GM12878 (cell line): ENCODE results near the gene MSANTD2. TPM values are rescaled to one million over a fixed set of nuclear protein-coding genes. Genes with fewer than 3 reads are reported as not detected.
A peak's percentile ranks its signal among the peaks of the same experiment; 100 is the strongest.

Source experiments
- ATAC-seq: fragments of 200-7000 bp; cut with Tn5 transposase; 3 replicates; pipeline ENCODE4 v1.9.1; 2020; ENCODE audit warnings: mild to moderate bottlenecking, moderate library complexity
- BruUV-seq: library from RNA; stranded (reverse); fragments of 400-500 nt; replicated peaks from 2 replicates; lab custom pipeline; 2021; lab: Mats Ljungman, UMichigan
- CTCF ChIA-PET: fragments of 300-600 bp; sonication (Branson Sonifier 250); formaldehyde crosslinking; extraction: SDS; loops from one replicate; lab custom pipeline; 2021; ENCODE audit warnings: inconsistent platforms; lab: Yijun Ruan, JAX
- POLR2A ChIA-PET: fragments of 350-600 bp; formaldehyde crosslinking; extraction: SDS; loops from one replicate; lab custom pipeline; 2021; ENCODE audit warnings: inconsistent platforms; lab: Charles Lee
- RAD21 ChIA-PET: fragments of 300-600 bp; sonication (Branson Sonifier 250); formaldehyde crosslinking; loops from one replicate; lab custom pipeline; 2023; ENCODE audit warnings: antibody characterized with exemption; ENCODE audit not compliant: unreplicated experiment; lab: Charles Lee
- SMC1A ChIA-PET: fragments of 300-600 bp; sonication (Branson Sonifier 250); formaldehyde crosslinking; loops from one replicate; lab custom pipeline; 2023; ENCODE audit not compliant: unreplicated experiment, uncharacterized antibody; lab: Charles Lee
- DNase-seq: peaks from one replicate; pipeline ENCODE4 v3.0.0-alpha.2; 2011; ENCODE audit warnings: low read depth, low spot score
- FAIRE-seq: peaks from 3 replicates; lab custom pipeline; 2011; peaks lifted over from hg19 to GRCh38; lab: Jason Lieb, UNC
- H2AFZ ChIP-seq: 2 replicates; pipeline ENCODE4 v1.6.0; 2011; ENCODE audit warnings: low read depth, low read length, control low read depth; ENCODE audit not compliant: control insufficient read depth
- H3K27ac ChIP-seq: 2 replicates; pipeline ENCODE4 v1.5.1; 2011; ENCODE audit warnings: control low read depth; ENCODE audit not compliant: control insufficient read depth, insufficient read depth
- H3K27me3 ChIP-seq, 2 experiments: replicated peaks in 1 of 2; 2 replicates each; pipeline versions ENCODE4 v1.6.0 to v1.6.1; 2011; ENCODE audit warnings: low read length in 1 of 2; ENCODE audit not compliant: control insufficient read depth in 2 of 2, insufficient read depth in 2 of 2
- H3K36me3 ChIP-seq, 2 experiments: 2 replicates each; pipeline ENCODE4 v1.5.1; 2011; ENCODE audit warnings: low read length in 1 of 2; ENCODE audit not compliant: control insufficient read depth in 2 of 2, insufficient read depth in 2 of 2
- H3K4me1 ChIP-seq: 2 replicates; pipeline ENCODE4 v1.6.1; 2011; ENCODE audit warnings: mild to moderate bottlenecking, low read length, moderate library complexity, mixed read lengths; ENCODE audit not compliant: control insufficient read depth, insufficient read depth
- H3K4me2 ChIP-seq: 2 replicates; pipeline ENCODE4 v1.6.0; 2011; ENCODE audit warnings: control low read depth; ENCODE audit not compliant: control insufficient read depth, insufficient read depth
- H3K4me3 ChIP-seq: fragments of 200-600 bp; sonication (generic); 2 replicates; pipeline ENCODE4 v1.5.1; 2016
- H3K79me2 ChIP-seq: 2 replicates; pipeline ENCODE4 v1.6.0; 2011; ENCODE audit warnings: low read length; ENCODE audit not compliant: control insufficient read depth, insufficient read depth
- H3K9ac ChIP-seq: 2 replicates; pipeline ENCODE4 v1.8.0; 2011; ENCODE audit warnings: low read length, control low read depth, mixed read lengths; ENCODE audit not compliant: control insufficient read depth, insufficient read depth
- H3K9me3 ChIP-seq: replicated peaks from 3 replicates; pipeline ENCODE4 v1.5.1; 2011; ENCODE audit warnings: mild to moderate bottlenecking, low read length; ENCODE audit not compliant: control insufficient read depth, insufficient read depth
- H4K20me1 ChIP-seq: 2 replicates; pipeline ENCODE4 v1.6.0; 2011; ENCODE audit not compliant: control insufficient read depth, insufficient read depth
- ATF7 ChIP-seq: fragments of 450-650 bp; IDR thresholded peaks from 2 replicates; pipeline ENCODE4 v1.6.1; 2016; ENCODE audit warnings: low read depth, mild to moderate bottlenecking
- BACH1 ChIP-seq: fragments of 450-650 bp; IDR thresholded peaks from 2 replicates; pipeline ENCODE4 v1.6.1; 2017; ENCODE audit warnings: mild to moderate bottlenecking, borderline replicate concordance
- CBX5 ChIP-seq: sonication (generic); IDR thresholded peaks from 2 replicates; pipeline ENCODE4 v1.6.1; 2016; ENCODE audit warnings: low read depth, moderate library complexity, mild to moderate bottlenecking, inconsistent platforms
- CREM ChIP-seq: IDR thresholded peaks from 2 replicates; pipeline ENCODE4 v1.6.1; 2014; ENCODE audit warnings: antibody characterized with exemption, low read depth
- IRF3 ChIP-seq: fragments of 450-650 bp; IDR thresholded peaks from 2 replicates; pipeline ENCODE4 v1.6.1; 2014; ENCODE audit warnings: mild to moderate bottlenecking
- KAT2A ChIP-seq: conservative IDR thresholded peaks from 2 replicates; pipeline ENCODE4 v1.6.1; 2011; ENCODE audit warnings: low read depth, low read length; ENCODE audit not compliant: control insufficient read depth
- KDM1A ChIP-seq: fragments of 200-600 bp; sonication (generic); IDR thresholded peaks from 2 replicates; pipeline ENCODE4 v1.6.1; 2016; ENCODE audit warnings: borderline replicate concordance
- RCOR1 ChIP-seq: conservative IDR thresholded peaks from 2 replicates; pipeline ENCODE4 v1.6.1; 2012; ENCODE audit warnings: low read depth, low read length, improper control_type of control experiment
- RFX5 ChIP-seq: IDR thresholded peaks from 2 replicates; pipeline ENCODE4 v1.6.1; 2011; ENCODE audit warnings: low read depth, low read length, improper control_type of control experiment
- SIN3A ChIP-seq: IDR thresholded peaks from 2 replicates; pipeline ENCODE4 v1.6.1; 2012; ENCODE audit warnings: low read depth, low read length, improper control_type of control experiment
- SMC3 ChIP-seq: IDR thresholded peaks from 2 replicates; pipeline ENCODE4 v1.6.1; 2011; ENCODE audit warnings: low read length, improper control_type of control experiment, borderline replicate concordance
- SP1 ChIP-seq: IDR thresholded peaks from one replicate; pipeline ENCODE4 v1.6.1; 2011; ENCODE audit warnings: low read depth, low read length
- SREBF1 ChIP-seq: IDR thresholded peaks from 2 replicates; pipeline ENCODE4 v1.6.1; 2012; ENCODE audit warnings: mild to moderate bottlenecking, low read length
- WRNIP1 ChIP-seq: IDR thresholded peaks from 2 replicates; pipeline ENCODE4 v1.6.1; 2011; ENCODE audit warnings: low read depth, low read length, improper control_type of control experiment, borderline replicate concordance
- WGBS: methylation state at CpG from one replicate; pipeline ENCODE4 v1.1.6; 2016; ENCODE audit warnings: low lambda C conversion rate; ENCODE audit not compliant: insufficient replicate concordance, insufficient coverage; ENCODE audit errors: missing lambda C conversion rate; 5-methylcytosine and 5-hydroxymethylcytosine counted together
- in situ Hi-C: fragments of 300-500 bp; cut with MboI; formaldehyde crosslinking; loops from 9 replicates; pipeline ENCODE4 v1.14.3; 2018; ENCODE audit warnings: mixed read lengths
- intact Hi-C: fragments of 100-400 bp; cut with micrococcal nuclease; formaldehyde crosslinking; loops from one replicate; pipeline ENCODE4 v1.14.2; 2022; ENCODE audit not compliant: unreplicated experiment
- polyA plus RNA-seq, 11 experiments: library from polyadenylated mRNA; depleted of rRNA in 4 of 11; unstranded in 6 of 11; stranded (reverse) in 5 of 11; fragments of >200 nt; fragmentation: Nextera tagmentation in 4 of 11; fragmentation: Illumina TruSeq in 1 of 11; extraction: Ambion mirVana in 4 of 11; extraction: Trizol in 1 of 11; gene quantifications; 1 replicate in 1 of 11; 2 replicates in 10 of 11; pipeline versions ENCODE4 v1.2.1 to v1.2.3, GENCODE V29; 2011 to 2016; ENCODE audit warnings: inconsistent platforms in 2 of 11, missing spikeins in 2 of 11, low read depth in 1 of 11
- total RNA-seq, 4 experiments: library from RNA; depleted of rRNA in 3 of 4; stranded (reverse); fragments of >200 nt in 3 of 4; fragmentation: Illumina TruSeq in 1 of 4; extraction: Trizol in 1 of 4; gene quantifications; 2 replicates each; pipeline versions ENCODE4 v1.2.1 to v1.2.3, GENCODE V29; 2013 to 2021
- TF ChIP-seq, protein P1 (sequence below): fragments of 450-650 bp; conservative IDR thresholded peaks from 2 replicates; pipeline ENCODE4 v1.6.1; 2017; ENCODE audit warnings: mild to moderate bottlenecking, moderate library complexity
- TF ChIP-seq, protein P2 (sequence below): fragments of 150-350 bp; IDR thresholded peaks from 2 replicates; pipeline ENCODE4 v1.6.1; 2014; ENCODE audit warnings: mild to moderate bottlenecking, low read depth, low read length
- TF ChIP-seq, protein P3 (sequence below): fragments of 450-650 bp; IDR thresholded peaks from 2 replicates; pipeline ENCODE4 v1.6.1; 2017; ENCODE audit warnings: antibody characterized with exemption, mild to moderate bottlenecking, moderate library complexity

MSANTD2 gene
- total and polyA plus RNA-seq, 10 of the 15 experiments (the other 5 are each of a cell fraction or from before 2014, with no cell fraction given): 3.0 to 12.4 (median 8.0) TPM

GRCh38 chr11:124801636-124802312 lies 1.6 kb upstream of the MSANTD2 start:
- ChIA-PET CTCF (interaction anchor here (1.4 to 11.5 kb wide), 8 partner anchors 9 to 179 kb away, joined by 5 to 272 read pairs (median 6); partner anchors contain the start of genes ESAM and TBRG1), SMC1A (interaction anchor here (1.2 to 2.5 kb wide), 6 partner anchors 12 to 132 kb away, joined by 3 to 11 read pairs (median 4); no protein-coding TSS in a partner anchor), RAD21 (interaction anchor here (0.8 to 1.7 kb wide), 3 partner anchors 32 to 768 kb away, joined by 3 to 5 read pairs (median 4); partner anchors contain the start of gene EI24), POLR2A (interaction anchor here (0.6 to 1.3 kb wide), 3 partner anchors 39 to 1340 kb away, joined by 3 to 5 read pairs (median 3); partner anchors contain the start of gene ESAM)
- Histone ChIP-seq H4K20me1 (no peaks in the 10 kb centered on the region), H3K79me2 (peaks cover 38% of the 10 kb centered on the region), H3K36me3 (no peaks in the 10 kb centered on the region), H2AFZ (no peak overlapping the region), H3K27ac (no peak overlapping the region), H3K4me2 (0 out of 2 replicates have a peak overlapping the region, but pooled peaks have one; percentile 97), H3K4me3 (no peak overlapping the region), H3K9ac (no peak overlapping the region), H3K4me1 (peaks cover 9% of the 10 kb centered on the region), H3K9me3 (no peaks in the 10 kb centered on the region), H3K27me3 (peaks cover 0 to 1% of the 10 kb centered on the region in 2 experiments; a peak in 1 of 4 replicates)
- TF ChIP-seq KAT2A (no peak), SP1 (no peak), RFX5 (no peak), CBX5 (no peak), CREM (no peak), ATF7 (no peak), KDM1A (no peak), WRNIP1 (no peak), RCOR1 (no peak), SIN3A (no peak), IRF3 (no peak), SMC3 (no peak), BACH1 (no peak), SREBF1 (no peak)
- TF ChIP-seq, protein P1, sequence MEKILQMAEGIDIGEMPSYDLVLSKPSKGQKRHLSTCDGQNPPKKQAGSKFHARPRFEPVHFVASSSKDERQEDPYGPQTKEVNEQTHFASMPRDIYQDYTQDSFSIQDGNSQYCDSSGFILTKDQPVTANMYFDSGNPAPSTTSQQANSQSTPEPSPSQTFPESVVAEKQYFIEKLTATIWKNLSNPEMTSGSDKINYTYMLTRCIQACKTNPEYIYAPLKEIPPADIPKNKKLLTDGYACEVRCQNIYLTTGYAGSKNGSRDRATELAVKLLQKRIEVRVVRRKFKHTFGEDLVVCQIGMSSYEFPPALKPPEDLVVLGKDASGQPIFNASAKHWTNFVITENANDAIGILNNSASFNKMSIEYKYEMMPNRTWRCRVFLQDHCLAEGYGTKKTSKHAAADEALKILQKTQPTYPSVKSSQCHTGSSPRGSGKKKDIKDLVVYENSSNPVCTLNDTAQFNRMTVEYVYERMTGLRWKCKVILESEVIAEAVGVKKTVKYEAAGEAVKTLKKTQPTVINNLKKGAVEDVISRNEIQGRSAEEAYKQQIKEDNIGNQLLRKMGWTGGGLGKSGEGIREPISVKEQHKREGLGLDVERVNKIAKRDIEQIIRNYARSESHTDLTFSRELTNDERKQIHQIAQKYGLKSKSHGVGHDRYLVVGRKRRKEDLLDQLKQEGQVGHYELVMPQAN: no peak
- TF ChIP-seq, protein P2, sequence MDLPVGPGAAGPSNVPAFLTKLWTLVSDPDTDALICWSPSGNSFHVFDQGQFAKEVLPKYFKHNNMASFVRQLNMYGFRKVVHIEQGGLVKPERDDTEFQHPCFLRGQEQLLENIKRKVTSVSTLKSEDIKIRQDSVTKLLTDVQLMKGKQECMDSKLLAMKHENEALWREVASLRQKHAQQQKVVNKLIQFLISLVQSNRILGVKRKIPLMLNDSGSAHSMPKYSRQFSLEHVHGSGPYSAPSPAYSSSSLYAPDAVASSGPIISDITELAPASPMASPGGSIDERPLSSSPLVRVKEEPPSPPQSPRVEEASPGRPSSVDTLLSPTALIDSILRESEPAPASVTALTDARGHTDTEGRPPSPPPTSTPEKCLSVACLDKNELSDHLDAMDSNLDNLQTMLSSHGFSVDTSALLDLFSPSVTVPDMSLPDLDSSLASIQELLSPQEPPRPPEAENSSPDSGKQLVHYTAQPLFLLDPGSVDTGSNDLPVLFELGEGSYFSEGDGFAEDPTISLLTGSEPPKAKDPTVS: no peak
- TF ChIP-seq, protein P3, sequence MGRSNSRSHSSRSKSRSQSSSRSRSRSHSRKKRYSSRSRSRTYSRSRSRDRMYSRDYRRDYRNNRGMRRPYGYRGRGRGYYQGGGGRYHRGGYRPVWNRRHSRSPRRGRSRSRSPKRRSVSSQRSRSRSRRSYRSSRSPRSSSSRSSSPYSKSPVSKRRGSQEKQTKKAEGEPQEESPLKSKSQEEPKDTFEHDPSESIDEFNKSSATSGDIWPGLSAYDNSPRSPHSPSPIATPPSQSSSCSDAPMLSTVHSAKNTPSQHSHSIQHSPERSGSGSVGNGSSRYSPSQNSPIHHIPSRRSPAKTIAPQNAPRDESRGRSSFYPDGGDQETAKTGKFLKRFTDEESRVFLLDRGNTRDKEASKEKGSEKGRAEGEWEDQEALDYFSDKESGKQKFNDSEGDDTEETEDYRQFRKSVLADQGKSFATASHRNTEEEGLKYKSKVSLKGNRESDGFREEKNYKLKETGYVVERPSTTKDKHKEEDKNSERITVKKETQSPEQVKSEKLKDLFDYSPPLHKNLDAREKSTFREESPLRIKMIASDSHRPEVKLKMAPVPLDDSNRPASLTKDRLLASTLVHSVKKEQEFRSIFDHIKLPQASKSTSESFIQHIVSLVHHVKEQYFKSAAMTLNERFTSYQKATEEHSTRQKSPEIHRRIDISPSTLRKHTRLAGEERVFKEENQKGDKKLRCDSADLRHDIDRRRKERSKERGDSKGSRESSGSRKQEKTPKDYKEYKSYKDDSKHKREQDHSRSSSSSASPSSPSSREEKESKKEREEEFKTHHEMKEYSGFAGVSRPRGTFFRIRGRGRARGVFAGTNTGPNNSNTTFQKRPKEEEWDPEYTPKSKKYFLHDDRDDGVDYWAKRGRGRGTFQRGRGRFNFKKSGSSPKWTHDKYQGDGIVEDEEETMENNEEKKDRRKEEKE: no peak
- no peak for FAIRE-seq
- in situ Hi-C loops: no loop called here
- DNase-seq: no peak
- 90% methylated on average over 8 of the region's 8 CpGs for WGBS
- intact Hi-C loops: loop anchor here (2.0 kb wide), 1 partner anchor 35 kb away; no protein-coding TSS in a partner anchor
- no peak for ATAC-seq
- no TSS peak for BruUV-seq
